Prostate gland (tissue), 2 donors: ENCODE data around the gene IRF2BP1.

ENCODE experiments used
- POLR2A ChIP-seq: fragments of 450-650 bp; IDR thresholded peaks from one replicate; pipeline ENCODE4 v1.6.1; 2016; ENCODE audit warnings: antibody characterized with exemption, mild to moderate bottlenecking
- POLR2AphosphoS5 ChIP-seq: sonication (generic); formaldehyde crosslinking; IDR thresholded peaks from one replicate; pipeline ENCODE4 v1.6.1; 2017; ENCODE audit warnings: antibody characterized with exemption
- TF ChIP-seq, protein P1 (sequence below), 4 experiments: fragments of 200-600 bp in 2 of 4; fragments of 450-650 bp in 2 of 4; sonication (generic) in 2 of 4; IDR thresholded peaks; 1 replicate in 3 of 4; 2 replicates in 1 of 4; pipeline ENCODE4 v1.5.1; 2016 to 2019; ENCODE audit warnings: antibody characterized with exemption in 4 of 4, mild to moderate bottlenecking in 2 of 4, moderate library complexity in 2 of 4

DNA sequence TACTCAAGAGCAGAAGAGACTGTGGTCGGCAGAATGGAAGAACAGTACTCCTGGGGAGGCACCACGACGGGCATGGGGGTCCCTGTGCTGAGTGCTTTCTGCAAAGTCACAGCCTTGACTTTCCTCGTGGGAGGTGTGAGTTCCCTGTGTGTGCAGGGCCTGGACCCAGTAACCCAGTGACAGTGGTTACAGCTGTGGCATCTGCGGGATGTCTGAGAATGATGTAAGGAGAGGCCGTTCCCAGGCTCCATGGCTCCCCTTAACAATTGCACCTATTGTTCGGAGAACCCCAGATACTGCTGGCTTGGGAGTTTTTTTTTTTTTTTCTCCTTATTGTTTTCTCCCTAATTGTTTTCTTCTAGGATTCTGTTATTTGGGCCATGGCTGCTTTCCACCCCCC, 33.7 kb upstream of the IRF2BP1 start:
- TF ChIP-seq, protein P1, sequence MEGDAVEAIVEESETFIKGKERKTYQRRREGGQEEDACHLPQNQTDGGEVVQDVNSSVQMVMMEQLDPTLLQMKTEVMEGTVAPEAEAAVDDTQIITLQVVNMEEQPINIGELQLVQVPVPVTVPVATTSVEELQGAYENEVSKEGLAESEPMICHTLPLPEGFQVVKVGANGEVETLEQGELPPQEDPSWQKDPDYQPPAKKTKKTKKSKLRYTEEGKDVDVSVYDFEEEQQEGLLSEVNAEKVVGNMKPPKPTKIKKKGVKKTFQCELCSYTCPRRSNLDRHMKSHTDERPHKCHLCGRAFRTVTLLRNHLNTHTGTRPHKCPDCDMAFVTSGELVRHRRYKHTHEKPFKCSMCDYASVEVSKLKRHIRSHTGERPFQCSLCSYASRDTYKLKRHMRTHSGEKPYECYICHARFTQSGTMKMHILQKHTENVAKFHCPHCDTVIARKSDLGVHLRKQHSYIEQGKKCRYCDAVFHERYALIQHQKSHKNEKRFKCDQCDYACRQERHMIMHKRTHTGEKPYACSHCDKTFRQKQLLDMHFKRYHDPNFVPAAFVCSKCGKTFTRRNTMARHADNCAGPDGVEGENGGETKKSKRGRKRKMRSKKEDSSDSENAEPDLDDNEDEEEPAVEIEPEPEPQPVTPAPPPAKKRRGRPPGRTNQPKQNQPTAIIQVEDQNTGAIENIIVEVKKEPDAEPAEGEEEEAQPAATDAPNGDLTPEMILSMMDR (IDR thresholded peaks at IDR 0.05), result no peak
- TF ChIP-seq POLR2A (no peak), POLR2AphosphoS5 (no peak)
